IMR-90 (cell line): ENCODE data around the gene PAMR1. TPM values are rescaled to one million over a fixed set of nuclear protein-coding genes. Genes with fewer than 3 reads are reported as not detected.

Source experiments
- ATAC-seq: fragments of 200-7000 bp; cut with Tn5 transposase; 2 replicates; pipeline ENCODE4 v1.9.1; 2020; ENCODE audit warnings: low read depth, mild to moderate bottlenecking, moderate library complexity
- BruUV-seq: library from RNA; stranded (reverse); fragments of 400-500 nt; replicated peaks from 2 replicates; lab custom pipeline; 2021; lab: Mats Ljungman, UMichigan
- CTCF ChIA-PET: fragments of 300-600 bp; formaldehyde crosslinking; extraction: SDS; loops from one replicate; lab custom pipeline; 2021; ENCODE audit warnings: antibody characterized with exemption; lab: Yijun Ruan, JAX
- POLR2A ChIA-PET: fragments of 300-600 bp; sonication (Branson Sonifier 250); formaldehyde crosslinking; loops from one replicate; lab custom pipeline; 2022; ENCODE audit warnings: antibody characterized with exemption; ENCODE audit not compliant: unreplicated experiment; lab: Charles Lee
- DNase-seq: peaks from one replicate; pipeline ENCODE4 v3.0.0; 2013
- H2AFZ ChIP-seq: replicated peaks from 2 replicates; pipeline ENCODE3; 2013; ENCODE audit warnings: low read length, mild to moderate bottlenecking; ENCODE audit not compliant: poor library complexity
- H2AK5ac ChIP-seq: 2 replicates; pipeline ENCODE4 v1.6.1; 2013; ENCODE audit warnings: low read depth, low read length, inconsistent platforms
- H2AK9ac ChIP-seq: replicated peaks from 2 replicates; pipeline ENCODE3; 2013; ENCODE audit warnings: mild to moderate bottlenecking, low read depth, low read length, moderate library complexity; ENCODE audit not compliant: poor library complexity
- H2BK120ac ChIP-seq: 2 replicates; pipeline ENCODE4 v1.6.1; 2013; ENCODE audit warnings: low read depth, low read length, inconsistent platforms
- H2BK15ac ChIP-seq: 3 replicates; pipeline ENCODE4 v1.6.1; 2013; ENCODE audit warnings: low read depth, low read length, inconsistent platforms
- H2BK20ac ChIP-seq: 2 replicates; pipeline ENCODE4 v1.6.1; 2013; ENCODE audit warnings: low read depth, mild to moderate bottlenecking, inconsistent platforms, low read length, moderate library complexity
- H2BK5ac ChIP-seq: 2 replicates; pipeline ENCODE4 v1.6.1; 2013; ENCODE audit warnings: mild to moderate bottlenecking, low read depth, low read length, inconsistent platforms; ENCODE audit not compliant: poor library complexity, severe bottlenecking
- H3K14ac ChIP-seq: replicated peaks from 2 replicates; pipeline ENCODE4 v1.6.1; 2013; ENCODE audit warnings: low read depth, low read length, inconsistent platforms
- H3K18ac ChIP-seq: 2 replicates; pipeline ENCODE4 v1.6.1; 2013; ENCODE audit warnings: low read depth, low read length, control low read depth
- H3K23ac ChIP-seq: 2 replicates; pipeline ENCODE4 v1.6.1; 2013; ENCODE audit warnings: low read depth, low read length, inconsistent platforms
- H3K27ac ChIP-seq: 2 replicates; pipeline ENCODE4 v1.5.1; 2013; ENCODE audit warnings: mild to moderate bottlenecking, control low read depth, low read length; ENCODE audit not compliant: insufficient read depth
- H3K27me3 ChIP-seq: 2 replicates; pipeline ENCODE4 v1.6.1; 2013; ENCODE audit warnings: low read length; ENCODE audit not compliant: control insufficient read depth, insufficient read depth
- H3K36me3 ChIP-seq: 2 replicates; pipeline ENCODE4 v1.6.1; 2013; ENCODE audit warnings: low read length, mixed read lengths; ENCODE audit not compliant: control insufficient read depth, insufficient read depth
- H3K4ac ChIP-seq: 2 replicates; pipeline ENCODE4 v1.6.1; 2013; ENCODE audit warnings: low read depth, low read length, inconsistent platforms
- H3K4me1 ChIP-seq: 2 replicates; pipeline ENCODE4 v1.6.1; 2013; ENCODE audit warnings: low read length, mixed read lengths; ENCODE audit not compliant: control insufficient read depth, insufficient read depth
- H3K4me2 ChIP-seq: 2 replicates; pipeline ENCODE4 v1.6.1; 2013; ENCODE audit warnings: low read depth, mild to moderate bottlenecking, control low read depth, low read length, moderate library complexity
- H3K4me3 ChIP-seq: 2 replicates; pipeline ENCODE4 v1.5.1; 2013; ENCODE audit warnings: low read depth, mild to moderate bottlenecking, control low read depth, low read length, moderate library complexity; ENCODE audit not compliant: insufficient read depth
- H3K56ac ChIP-seq: 2 replicates; pipeline ENCODE4 v1.6.1; 2013; ENCODE audit warnings: low read length, inconsistent platforms; ENCODE audit not compliant: insufficient read depth; ENCODE audit errors: extremely low read depth
- H3K79me1 ChIP-seq, 2 experiments: 2 replicates each; pipeline ENCODE4 v1.6.1; 2013; ENCODE audit warnings: low read length in 2 of 2, inconsistent platforms in 1 of 2, low read depth in 1 of 2
- H3K9ac ChIP-seq: 2 replicates; pipeline ENCODE4 v1.6.1; 2013; ENCODE audit warnings: low read depth, low read length, control low read depth
- H3K9me1 ChIP-seq: 2 replicates; pipeline ENCODE4 v1.6.1; 2013; ENCODE audit warnings: low read length, inconsistent platforms; ENCODE audit not compliant: insufficient read depth
- H3K9me3 ChIP-seq: 2 replicates; pipeline ENCODE4 v1.6.1; 2013; ENCODE audit warnings: low read length; ENCODE audit not compliant: control insufficient read depth, insufficient read depth
- H4K20me1 ChIP-seq: 2 replicates; pipeline ENCODE4 v1.6.1; 2013; ENCODE audit warnings: low read length, inconsistent platforms; ENCODE audit not compliant: insufficient read depth
- H4K5ac ChIP-seq: 2 replicates; pipeline ENCODE4 v1.6.1; 2013; ENCODE audit warnings: mild to moderate bottlenecking, low read depth, low read length, control low read depth
- H4K8ac ChIP-seq, 2 experiments: 2 replicates each; pipeline ENCODE4 v1.6.1; 2013; ENCODE audit warnings: low read depth in 2 of 2, low read length in 2 of 2, control low read depth in 1 of 2, inconsistent platforms in 1 of 2
- H4K91ac ChIP-seq: 2 replicates; pipeline ENCODE4 v1.6.1; 2013; ENCODE audit warnings: low read depth, low read length, inconsistent platforms; ENCODE audit not compliant: insufficient read depth
- CHD1 ChIP-seq: IDR thresholded peaks from 2 replicates; pipeline ENCODE4 v1.6.1; 2012; ENCODE audit warnings: low read depth, low read length, improper control_type of control experiment
- NFE2L2 ChIP-seq: fragments of 150-350 bp; IDR thresholded peaks from 2 replicates; pipeline ENCODE4 v1.6.1; 2016; ENCODE audit warnings: low read depth, mild to moderate bottlenecking, low read length
- RFX5 ChIP-seq: IDR thresholded peaks from 2 replicates; pipeline ENCODE4 v1.8.0; 2012; ENCODE audit warnings: low read depth, mild to moderate bottlenecking, low read length, moderate library complexity
- SMC3 ChIP-seq: fragments of 150-350 bp; IDR thresholded peaks from 2 replicates; pipeline ENCODE4 v1.6.1; 2016; ENCODE audit warnings: low read depth, mild to moderate bottlenecking, antibody characterized with exemption, low read length, moderate library complexity
- WGBS, 2 experiments: methylation state at CpG; one replicate each; pipeline versions ENCODE4 v1.1.5 to v1.1.7; 2013; ENCODE audit warnings: missing lambda C conversion rate in 2 of 2; ENCODE audit not compliant: insufficient read length in 1 of 2; ENCODE audit errors: extremely low coverage in 2 of 2; 5-methylcytosine and 5-hydroxymethylcytosine counted together
- dilution Hi-C: fragments of 300-500 bp; cut with HindIII; formaldehyde crosslinking; loops from one replicate; pipeline ENCODE4 v1.14.3; 2018; ENCODE audit warnings: low sequenced_read_pairs; ENCODE audit not compliant: unreplicated experiment
- in situ Hi-C: fragments of 300-500 bp; cut with MboI; formaldehyde crosslinking; loops from 3 replicates; pipeline ENCODE4 v1.14.3; 2019; ENCODE audit warnings: low sequenced_read_pairs, inconsistent platforms, mixed read lengths
- intact Hi-C: fragments of 100-400 bp; cut with micrococcal nuclease; formaldehyde crosslinking; loops from 2 replicates; pipeline ENCODE4 v1.10.0; 2022
- polyA plus RNA-seq, 3 experiments: library from polyadenylated mRNA; depleted of rRNA; stranded (reverse); fragments of >200 nt; gene quantifications; 2 replicates each; pipeline ENCODE4 v1.2.3, GENCODE V29; 2012; ENCODE audit warnings: low replicate concordance in 1 of 3
- total RNA-seq: library from RNA; depleted of rRNA; stranded (reverse); fragments of >200 nt; gene quantifications from 2 replicates; pipeline ENCODE4 v1.2.3, GENCODE V29; 2012
- TF ChIP-seq, protein P1 (sequence below): fragments of 150-350 bp; IDR thresholded peaks from 2 replicates; pipeline ENCODE4 v1.6.1; 2017; ENCODE audit warnings: mild to moderate bottlenecking, antibody characterized with exemption, low read length, low read depth

The PAMR1 gene
- total and polyA plus RNA-seq, 2 of the 4 experiments (the other 2 are of a cell fraction) = 70.7 to 80.7 TPM

DNA sequence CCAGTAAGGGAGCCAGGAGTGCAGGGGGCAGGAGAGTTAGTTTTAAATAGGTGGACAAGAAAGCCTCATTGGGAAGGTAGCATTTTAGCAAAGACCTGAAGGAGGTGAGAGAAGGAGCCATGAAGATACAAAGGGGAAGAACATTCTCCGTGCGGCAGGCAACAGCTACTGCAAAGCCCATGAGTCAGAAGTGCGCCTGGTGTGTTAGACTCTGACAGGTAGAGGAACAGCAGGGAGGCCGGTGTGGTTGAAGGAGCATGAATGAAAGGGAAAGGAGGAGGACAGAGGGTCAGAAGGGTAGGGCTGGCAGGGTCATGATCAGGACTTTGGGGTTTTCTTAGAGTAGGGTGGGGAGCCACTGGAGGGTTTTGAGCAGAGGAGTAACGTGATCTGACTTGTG, 34.5 kb upstream of the PAMR1 start:
- Histone ChIP-seq H4K8ac (no peak overlapping the region), H3K9me1 (peaks cover 2% of the 10 kb centered on the region; the same call in 1 of the 2 replicates), H4K91ac (no peak overlapping the region; the same call in 1 of the 2 replicates), H2AFZ (no peak overlapping the region), H3K18ac (no peak overlapping the region), H4K20me1 (no peaks in the 10 kb centered on the region), H2BK15ac (no peak overlapping the region), H3K9me3 (no peaks in the 10 kb centered on the region), H3K56ac (no peak overlapping the region), H3K4me3 (no peak overlapping the region), H3K23ac (no peak overlapping the region; the same call in 1 of the 2 replicates), H3K4me1 (peaks cover 5% of the 10 kb centered on the region), H2BK5ac (no peak overlapping the region), H3K27ac (no peak overlapping the region), H3K27me3 (no peaks in the 10 kb centered on the region), H4K5ac (no peak overlapping the region), H3K79me1 (0 out of 4 replicates have a peak, but pooled peaks cover 0 to 2% of the 10 kb centered on the region in 2 experiments), H2BK20ac (peak overlapping the region; percentile 15; the same call in 1 of the 2 replicates), H3K14ac (no peak overlapping the region), H3K4me2 (no peak overlapping the region), H2AK9ac (no peak overlapping the region), H3K9ac (no peak overlapping the region), H3K36me3 (no peaks in the 10 kb centered on the region), H3K4ac (no peak overlapping the region), H2AK5ac (0 out of 2 replicates have a peak overlapping the region, but pooled peaks have one; percentile 21), H2BK120ac (peak overlapping the region; percentile 27; the same call in 1 of the 2 replicates)
- intact Hi-C loops (no loop called here), dilution Hi-C loops (no loop called here), in situ Hi-C loops (no loop called here)
- WGBS, 2 experiments = 93% methylated on average over 5 of the region's 5 CpGs; no CpG with 5 or more reads in 1 of the 2 experiments
- ATAC-seq (no peak), DNase-seq (no peak)
- ChIA-PET CTCF (interaction anchor here (1.2 kb wide), 1 partner anchor 15 kb away, joined by 3 read pairs; no protein-coding TSS in a partner anchor), POLR2A (no interaction called here)
- BruUV-seq = no TSS peak
- no peak for TF ChIP-seq RFX5
- TF ChIP-seq, protein P1, sequence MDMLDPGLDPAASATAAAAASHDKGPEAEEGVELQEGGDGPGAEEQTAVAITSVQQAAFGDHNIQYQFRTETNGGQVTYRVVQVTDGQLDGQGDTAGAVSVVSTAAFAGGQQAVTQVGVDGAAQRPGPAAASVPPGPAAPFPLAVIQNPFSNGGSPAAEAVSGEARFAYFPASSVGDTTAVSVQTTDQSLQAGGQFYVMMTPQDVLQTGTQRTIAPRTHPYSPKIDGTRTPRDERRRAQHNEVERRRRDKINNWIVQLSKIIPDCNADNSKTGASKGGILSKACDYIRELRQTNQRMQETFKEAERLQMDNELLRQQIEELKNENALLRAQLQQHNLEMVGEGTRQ = no peak
- TF ChIP-seq SMC3 = no peak
- TF ChIP-seq CHD1 = no peak
- no peak for TF ChIP-seq NFE2L2
